ENCODE measurements around the gene IKBKE. TPM values are rescaled to one million over a fixed set of nuclear protein-coding genes. Genes with fewer than 3 reads are reported as not detected.

The IKBKE gene
- polyA plus RNA-seq, 4 donors = 4.1 to 8.7 (median 6.9) TPM

DNA sequence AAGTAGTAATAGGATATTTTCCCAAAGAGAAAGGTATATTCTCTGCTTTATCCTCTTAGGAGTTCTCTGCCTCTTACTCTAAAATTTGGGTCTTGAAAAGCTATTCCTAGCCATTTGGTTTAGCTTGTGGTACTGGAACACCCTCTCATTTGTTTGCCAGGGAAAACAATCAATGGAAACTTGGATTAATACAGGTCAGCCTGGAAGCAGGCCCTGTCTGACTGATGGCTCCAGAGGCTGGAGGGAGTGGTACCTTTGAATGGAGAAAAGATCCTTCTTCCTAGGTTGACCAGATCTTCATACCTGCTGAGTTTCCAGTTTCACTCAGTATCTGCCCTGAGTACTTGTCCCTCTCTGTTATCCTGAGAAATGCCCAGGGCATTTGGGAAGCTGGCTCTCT is 31.7 kb upstream of the IKBKE start:
- H3K9me3 ChIP-seq (ENCODE audit: control insufficient read depth in 2 of 2, insufficient read depth in 1 of 2, low read depth in 1 of 2, low read length in 1 of 2) = no peaks in the 10 kb centered on the region
- no peak for DNase-seq
- FAIRE-seq = no peak
- H3K4me3 ChIP-seq (ENCODE audit: low read depth in 1 of 3, low read length in 3 of 3) = no peak overlapping the region
- H3K27ac ChIP-seq (ENCODE audit: low read depth in 1 of 3, low read length in 2 of 3) = no peak overlapping the region
- no peaks in the 10 kb centered on the region for H3K4me1 ChIP-seq (ENCODE audit: control insufficient read depth in 3 of 3, insufficient read depth in 2 of 3, low read depth in 1 of 3, low read length in 2 of 3)
- peaks cover 2 to 43% (median 9%) of the 10 kb centered on the region in 3 donors for H3K36me3 ChIP-seq (ENCODE audit: control insufficient read depth in 3 of 3, insufficient read depth in 2 of 3, low read depth in 1 of 3, low read length in 3 of 3)
- no peaks in the 10 kb centered on the region for H3K27me3 ChIP-seq (ENCODE audit: control insufficient read depth in 3 of 3, insufficient read depth in 3 of 3, low read length in 3 of 3)

DNA sequence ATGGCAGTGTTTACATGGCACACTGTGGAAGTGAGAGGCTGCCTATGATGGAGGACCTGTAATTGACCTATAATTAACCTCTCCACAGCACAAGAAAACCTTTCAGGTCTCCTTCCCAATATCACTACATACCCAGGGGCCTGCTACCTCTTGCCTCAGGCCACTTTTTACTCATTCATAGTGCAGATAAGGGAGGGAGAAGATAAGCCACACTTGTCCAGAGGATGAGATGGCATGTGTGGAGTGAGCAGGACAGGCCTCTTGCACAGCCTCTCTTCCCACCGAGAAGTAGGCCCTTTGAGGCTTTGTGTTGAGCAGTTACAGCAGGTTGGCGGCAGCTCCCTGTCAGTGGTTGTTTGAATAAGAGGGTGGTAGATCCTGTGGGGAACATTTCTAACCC is 31.1 kb upstream of the IKBKE start:
- H3K27me3 ChIP-seq (ENCODE audit: control insufficient read depth in 3 of 3, insufficient read depth in 3 of 3, low read length in 3 of 3) = no peaks in the 10 kb centered on the region
- H3K27ac ChIP-seq (ENCODE audit: low read depth in 1 of 3, low read length in 2 of 3) = no peak overlapping the region
- H3K4me1 ChIP-seq (ENCODE audit: control insufficient read depth in 3 of 3, insufficient read depth in 2 of 3, low read depth in 1 of 3, low read length in 2 of 3) = no peaks in the 10 kb centered on the region
- H3K4me3 ChIP-seq (ENCODE audit: low read depth in 1 of 3, low read length in 3 of 3) = no peak overlapping the region
- peaks cover 2 to 43% (median 9%) of the 10 kb centered on the region in 3 donors for H3K36me3 ChIP-seq (ENCODE audit: control insufficient read depth in 3 of 3, insufficient read depth in 2 of 3, low read depth in 1 of 3, low read length in 3 of 3)
- no peak for DNase-seq
- WGBS, 3 donors = 94 to 95% (median 94%) methylated on average over 2 of the region's 2 CpGs
- FAIRE-seq = no peak
- H3K9me3 ChIP-seq (ENCODE audit: control insufficient read depth in 2 of 2, insufficient read depth in 1 of 2, low read depth in 1 of 2, low read length in 1 of 2) = no peaks in the 10 kb centered on the region

DNA sequence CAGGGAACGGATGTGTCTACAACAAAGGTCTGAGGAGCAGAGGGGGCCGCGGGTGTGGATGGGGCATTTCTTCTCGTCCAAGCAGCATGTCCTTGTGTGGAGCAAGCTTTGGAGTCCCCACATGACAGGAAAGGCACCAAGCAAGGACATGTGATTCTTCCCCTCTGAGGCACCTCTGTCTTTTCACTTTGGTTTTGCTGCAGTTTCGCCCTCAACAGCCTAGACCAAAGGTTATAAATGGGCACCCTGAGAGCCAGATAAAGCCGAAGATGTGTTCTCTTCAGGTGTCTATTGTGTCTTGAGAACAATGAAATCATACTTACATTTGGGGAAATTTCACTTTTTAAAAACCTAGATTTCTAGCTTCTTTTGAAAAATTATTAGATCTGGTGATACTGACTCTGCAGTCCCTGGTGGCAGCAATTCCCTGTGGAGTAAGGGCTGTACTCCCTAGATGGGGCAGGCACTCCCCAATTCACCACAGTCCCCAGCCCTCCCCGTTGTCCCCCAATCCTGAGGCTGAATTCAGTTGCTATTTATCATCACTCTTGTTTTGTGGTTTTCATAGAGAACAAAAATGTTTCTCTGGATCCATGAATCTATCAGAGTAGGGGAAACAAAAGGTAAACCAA is 28.8 kb upstream of the IKBKE start:
- H3K4me1 ChIP-seq (ENCODE audit: control insufficient read depth in 3 of 3, insufficient read depth in 2 of 3, low read depth in 1 of 3, low read length in 2 of 3) = no peaks in the 10 kb centered on the region
- no peaks in the 10 kb centered on the region for H3K27me3 ChIP-seq (ENCODE audit: control insufficient read depth in 3 of 3, insufficient read depth in 3 of 3, low read length in 3 of 3)
- H3K27ac ChIP-seq (ENCODE audit: low read depth in 1 of 3, low read length in 2 of 3) = no peak overlapping the region
- DNase-seq = no peak
- no peak overlapping the region for H3K4me3 ChIP-seq (ENCODE audit: low read depth in 1 of 3, low read length in 3 of 3)
- 92 to 95% (median 94%) methylated on average over 7 of the region's 7 CpGs for WGBS, 3 donors
- FAIRE-seq = no peak
- peaks cover 2 to 52% (median 9%) of the 10 kb centered on the region in 3 donors for H3K36me3 ChIP-seq (ENCODE audit: control insufficient read depth in 3 of 3, insufficient read depth in 2 of 3, low read depth in 1 of 3, low read length in 3 of 3)
- H3K9me3 ChIP-seq (ENCODE audit: control insufficient read depth in 2 of 2, insufficient read depth in 1 of 2, low read depth in 1 of 2, low read length in 1 of 2) = no peaks in the 10 kb centered on the region

DNA sequence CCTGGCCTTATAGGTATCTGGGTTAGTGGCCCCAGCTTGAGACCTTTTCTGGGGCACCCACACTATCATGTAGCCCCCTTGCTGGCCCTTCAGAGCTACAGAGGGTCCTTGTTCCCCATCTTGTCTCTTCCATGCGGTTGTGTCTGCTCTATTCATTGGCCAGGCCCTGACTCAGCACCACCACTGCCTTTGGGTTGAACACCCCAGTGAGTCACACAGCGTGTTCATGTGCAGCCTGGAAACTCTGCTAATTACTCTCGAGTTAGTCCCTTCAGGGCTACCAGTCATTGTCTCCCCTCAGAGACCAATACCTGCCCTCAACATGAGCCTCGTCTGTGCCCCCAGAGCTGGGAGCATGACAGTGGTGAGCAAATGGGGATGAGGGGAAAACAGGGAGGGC is 28.2 kb upstream of the IKBKE start:
- Histone ChIP-seq H3K4me3 (ENCODE audit: low read depth in 1 of 3, low read length in 3 of 3) (no peak overlapping the region), H3K27me3 (ENCODE audit: control insufficient read depth in 3 of 3, insufficient read depth in 3 of 3, low read length in 3 of 3) (no peaks in the 10 kb centered on the region), H3K9me3 (ENCODE audit: control insufficient read depth in 2 of 2, insufficient read depth in 1 of 2, low read depth in 1 of 2, low read length in 1 of 2) (no peaks in the 10 kb centered on the region), H3K27ac (ENCODE audit: low read depth in 1 of 3, low read length in 2 of 3) (no peak overlapping the region), H3K4me1 (ENCODE audit: control insufficient read depth in 3 of 3, insufficient read depth in 2 of 3, low read depth in 1 of 3, low read length in 2 of 3) (no peaks in the 10 kb centered on the region), H3K36me3 (ENCODE audit: control insufficient read depth in 3 of 3, insufficient read depth in 2 of 3, low read depth in 1 of 3, low read length in 3 of 3) (peaks cover 2 to 52% (median 8%) of the 10 kb centered on the region in 3 donors)
- WGBS, 3 donors = 88 to 94% (median 90%) methylated on average over 4 of the region's 4 CpGs
- DNase-seq = no peak
- no peak for FAIRE-seq

DNA sequence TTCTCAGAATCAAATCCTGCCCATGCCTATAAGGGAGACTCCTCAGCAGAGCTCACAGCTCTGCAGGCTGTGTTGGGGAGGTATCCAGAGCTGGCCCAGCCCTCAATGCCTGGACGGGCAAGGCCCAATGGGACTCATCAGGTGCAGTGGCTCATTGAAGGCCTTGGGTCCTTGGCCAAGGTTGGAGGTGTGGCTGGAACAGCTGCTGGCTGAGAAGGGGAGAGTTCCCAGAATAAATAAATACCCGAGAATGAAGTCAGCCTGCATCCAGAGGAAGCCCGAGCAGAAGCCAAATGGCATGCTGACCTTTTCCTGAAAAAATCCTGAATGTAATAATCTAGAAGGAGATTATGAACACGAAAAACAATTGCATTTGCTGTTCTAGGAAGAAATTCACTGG is 25.2 kb upstream of the IKBKE start:
- Histone ChIP-seq H3K9me3 (ENCODE audit: control insufficient read depth in 2 of 2, insufficient read depth in 1 of 2, low read depth in 1 of 2, low read length in 1 of 2) (no peaks in the 10 kb centered on the region), H3K4me3 (ENCODE audit: low read depth in 1 of 3, low read length in 3 of 3) (no peak overlapping the region), H3K4me1 (ENCODE audit: control insufficient read depth in 3 of 3, insufficient read depth in 2 of 3, low read depth in 1 of 3, low read length in 2 of 3) (no peaks in the 10 kb centered on the region), H3K27me3 (ENCODE audit: control insufficient read depth in 3 of 3, insufficient read depth in 3 of 3, low read length in 3 of 3) (no peaks in the 10 kb centered on the region), H3K27ac (ENCODE audit: low read depth in 1 of 3, low read length in 2 of 3) (no peak overlapping the region), H3K36me3 (ENCODE audit: control insufficient read depth in 3 of 3, insufficient read depth in 2 of 3, low read depth in 1 of 3, low read length in 3 of 3) (peaks cover 0 to 48% (median 8%) of the 10 kb centered on the region in 3 donors)
- no peak for FAIRE-seq
- WGBS, 3 donors = 22 to 47% (median 25%) methylated on average over 4 of the region's 4 CpGs
- DNase-seq = peak in 1 of 2 donors; percentile 23

DNA sequence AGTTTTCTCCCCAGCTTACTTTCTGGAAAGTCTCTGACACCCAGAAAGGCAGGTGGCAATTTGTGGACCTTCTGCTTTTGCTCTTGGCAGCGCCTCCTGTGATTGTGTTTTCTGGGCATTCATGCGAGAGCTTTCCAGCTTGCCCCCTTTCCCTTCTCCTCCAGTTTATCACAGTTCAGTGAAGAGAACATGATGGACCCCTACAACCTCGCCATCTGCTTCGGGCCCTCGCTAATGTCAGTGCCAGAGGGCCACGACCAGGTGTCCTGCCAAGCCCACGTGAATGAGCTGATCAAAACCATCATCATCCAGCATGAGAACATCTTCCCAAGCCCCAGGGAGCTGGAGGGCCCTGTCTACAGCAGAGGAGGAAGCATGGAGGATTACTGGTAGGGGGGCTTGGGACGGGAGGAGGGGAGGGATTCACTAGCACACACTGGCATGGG is 24.3 kb upstream of the IKBKE start:
- Histone ChIP-seq H3K36me3 (ENCODE audit: control insufficient read depth in 3 of 3, insufficient read depth in 2 of 3, low read depth in 1 of 3, low read length in 3 of 3) (peaks cover 0 to 49% (median 8%) of the 10 kb centered on the region in 3 donors), H3K4me3 (ENCODE audit: low read depth in 1 of 3, low read length in 3 of 3) (no peak overlapping the region), H3K4me1 (ENCODE audit: control insufficient read depth in 3 of 3, insufficient read depth in 2 of 3, low read depth in 1 of 3, low read length in 2 of 3) (no peaks in the 10 kb centered on the region), H3K9me3 (ENCODE audit: control insufficient read depth in 2 of 2, insufficient read depth in 1 of 2, low read depth in 1 of 2, low read length in 1 of 2) (no peaks in the 10 kb centered on the region), H3K27me3 (ENCODE audit: control insufficient read depth in 3 of 3, insufficient read depth in 3 of 3, low read length in 3 of 3) (no peaks in the 10 kb centered on the region), H3K27ac (ENCODE audit: low read depth in 1 of 3, low read length in 2 of 3) (no peak overlapping the region)
- FAIRE-seq (no peak), DNase-seq (no peak)
- WGBS, 3 donors = 94 to 98% (median 96%) methylated on average over 8 of the region's 8 CpGs

DNA sequence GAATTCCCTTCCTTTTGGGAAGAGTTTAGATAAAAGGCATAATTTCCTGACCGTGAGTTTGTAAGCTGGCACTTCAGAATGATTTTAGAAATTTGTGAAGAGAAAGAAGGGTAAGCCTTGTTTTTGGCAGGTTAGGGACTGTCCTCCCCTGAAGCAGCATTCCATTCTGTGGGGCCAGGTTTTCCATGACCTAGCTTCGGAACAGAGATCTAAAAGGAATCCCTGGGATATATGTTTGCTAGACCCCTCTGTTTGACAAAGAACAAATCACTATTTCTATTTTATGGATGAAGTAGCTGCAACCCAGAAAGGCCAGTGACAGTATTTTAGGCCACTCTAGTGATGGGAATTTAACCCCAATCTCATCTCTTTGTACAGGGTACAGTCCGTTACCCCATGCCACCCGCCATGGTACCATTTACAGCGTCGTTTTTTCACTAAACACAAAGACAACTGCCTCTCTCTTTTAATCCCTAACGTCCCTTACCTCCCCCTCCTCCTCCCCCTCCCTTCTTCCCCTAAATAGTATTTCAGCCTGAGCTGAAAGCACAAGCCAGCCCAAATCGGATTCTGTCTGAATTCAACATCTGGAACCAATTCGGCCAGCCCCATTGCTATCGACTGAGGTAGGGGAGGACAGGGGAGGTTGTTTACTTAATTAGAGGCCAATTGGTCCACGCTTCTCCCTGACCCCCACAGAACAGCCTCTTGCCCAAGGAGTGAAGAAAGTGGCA is 23.4 kb upstream of the IKBKE start:
- WGBS, 3 donors = 91 to 95% (median 92%) methylated on average over 11 of the region's 11 CpGs
- no peak for FAIRE-seq
- Histone ChIP-seq H3K4me1 (ENCODE audit: control insufficient read depth in 3 of 3, insufficient read depth in 2 of 3, low read depth in 1 of 3, low read length in 2 of 3) (no peaks in the 10 kb centered on the region), H3K27me3 (ENCODE audit: control insufficient read depth in 3 of 3, insufficient read depth in 3 of 3, low read length in 3 of 3) (no peaks in the 10 kb centered on the region), H3K27ac (ENCODE audit: low read depth in 1 of 3, low read length in 2 of 3) (no peak overlapping the region), H3K36me3 (ENCODE audit: control insufficient read depth in 3 of 3, insufficient read depth in 2 of 3, low read depth in 1 of 3, low read length in 3 of 3) (peaks cover 0 to 46% (median 6%) of the 10 kb centered on the region in 3 donors), H3K4me3 (ENCODE audit: low read depth in 1 of 3, low read length in 3 of 3) (no peak overlapping the region), H3K9me3 (ENCODE audit: control insufficient read depth in 2 of 2, insufficient read depth in 1 of 2, low read depth in 1 of 2, low read length in 1 of 2) (no peaks in the 10 kb centered on the region)
- DNase-seq = no peak

DNA sequence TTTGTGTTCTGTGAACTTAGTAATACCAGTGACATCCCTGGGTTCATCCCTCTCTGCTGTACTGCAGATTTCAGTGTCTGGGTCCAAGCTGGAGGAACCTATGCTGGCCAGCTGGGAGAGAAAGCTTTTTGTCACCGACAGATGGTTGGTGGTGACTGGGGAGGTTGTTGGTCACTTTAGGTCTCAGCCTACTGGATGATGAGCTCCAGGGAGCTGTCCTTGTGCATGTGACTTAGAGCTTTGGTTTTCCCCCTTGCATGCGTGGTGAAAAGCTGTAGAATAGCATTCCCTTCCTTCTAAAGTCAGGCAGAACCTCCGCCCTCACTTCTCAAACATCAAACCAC is 22.9 kb upstream of the IKBKE start:
- H3K4me1 ChIP-seq (ENCODE audit: control insufficient read depth in 3 of 3, insufficient read depth in 2 of 3, low read depth in 1 of 3, low read length in 2 of 3) = no peaks in the 10 kb centered on the region
- H3K4me3 ChIP-seq (ENCODE audit: low read depth in 1 of 3, low read length in 3 of 3) = no peak overlapping the region
- whole genome bisulfite sequencing, 3 donors = 83 to 84% (median 84%) methylated on average over 3 of the region's 3 CpGs
- no peaks in the 10 kb centered on the region for H3K9me3 ChIP-seq (ENCODE audit: control insufficient read depth in 2 of 2, insufficient read depth in 1 of 2, low read depth in 1 of 2, low read length in 1 of 2)
- H3K27ac ChIP-seq (ENCODE audit: low read depth in 1 of 3, low read length in 2 of 3) = no peak overlapping the region
- FAIRE-seq (no peak), DNase-seq (no peak)
- peaks cover 0 to 42% (median 6%) of the 10 kb centered on the region in 3 donors for H3K36me3 ChIP-seq (ENCODE audit: control insufficient read depth in 3 of 3, insufficient read depth in 2 of 3, low read depth in 1 of 3, low read length in 3 of 3)
- no peaks in the 10 kb centered on the region for H3K27me3 ChIP-seq (ENCODE audit: control insufficient read depth in 3 of 3, insufficient read depth in 3 of 3, low read length in 3 of 3)

Measured in small intestine (tissue), 7 donors.